ENCODE data around the gene NCR2.

DNA sequence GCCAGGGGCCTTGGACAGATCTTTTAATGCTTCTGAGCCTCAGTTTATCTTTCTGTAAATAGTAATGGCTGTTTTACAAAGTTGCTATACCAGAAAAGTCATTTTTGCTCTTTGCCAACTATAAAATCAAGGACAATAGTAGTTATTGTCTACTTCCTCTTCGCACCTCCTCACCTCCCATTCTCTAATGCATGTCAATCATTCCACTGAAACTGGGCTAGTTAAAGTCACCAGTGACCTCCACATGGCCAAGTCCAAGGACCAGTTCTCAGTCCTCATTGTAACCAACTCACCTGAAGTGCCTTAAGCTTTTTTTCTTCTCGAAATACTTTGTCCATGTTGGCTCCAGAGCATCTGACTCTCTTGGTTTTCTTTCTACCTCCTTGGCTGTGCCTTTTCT lies 51.2 kb downstream of the NCR2 start:
- TF ChIP-seq, protein P1, sequence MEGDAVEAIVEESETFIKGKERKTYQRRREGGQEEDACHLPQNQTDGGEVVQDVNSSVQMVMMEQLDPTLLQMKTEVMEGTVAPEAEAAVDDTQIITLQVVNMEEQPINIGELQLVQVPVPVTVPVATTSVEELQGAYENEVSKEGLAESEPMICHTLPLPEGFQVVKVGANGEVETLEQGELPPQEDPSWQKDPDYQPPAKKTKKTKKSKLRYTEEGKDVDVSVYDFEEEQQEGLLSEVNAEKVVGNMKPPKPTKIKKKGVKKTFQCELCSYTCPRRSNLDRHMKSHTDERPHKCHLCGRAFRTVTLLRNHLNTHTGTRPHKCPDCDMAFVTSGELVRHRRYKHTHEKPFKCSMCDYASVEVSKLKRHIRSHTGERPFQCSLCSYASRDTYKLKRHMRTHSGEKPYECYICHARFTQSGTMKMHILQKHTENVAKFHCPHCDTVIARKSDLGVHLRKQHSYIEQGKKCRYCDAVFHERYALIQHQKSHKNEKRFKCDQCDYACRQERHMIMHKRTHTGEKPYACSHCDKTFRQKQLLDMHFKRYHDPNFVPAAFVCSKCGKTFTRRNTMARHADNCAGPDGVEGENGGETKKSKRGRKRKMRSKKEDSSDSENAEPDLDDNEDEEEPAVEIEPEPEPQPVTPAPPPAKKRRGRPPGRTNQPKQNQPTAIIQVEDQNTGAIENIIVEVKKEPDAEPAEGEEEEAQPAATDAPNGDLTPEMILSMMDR (conservative IDR thresholded peaks at IDR 0.05): no peak
- no peak for TF ChIP-seq ZFX (IDR thresholded peaks at IDR 0.05)

All from C4-2B (cell line).